LNCAP (cell line): ENCODE data around the gene RNF40.

Experiments used
- TF ChIP-seq, protein P1 (sequence below): fragments of 450-650 bp; IDR thresholded peaks from 2 replicates; pipeline ENCODE4 v1.5.1; 2017; ENCODE audit warnings: mild to moderate bottlenecking

The RNF40 gene

DNA sequence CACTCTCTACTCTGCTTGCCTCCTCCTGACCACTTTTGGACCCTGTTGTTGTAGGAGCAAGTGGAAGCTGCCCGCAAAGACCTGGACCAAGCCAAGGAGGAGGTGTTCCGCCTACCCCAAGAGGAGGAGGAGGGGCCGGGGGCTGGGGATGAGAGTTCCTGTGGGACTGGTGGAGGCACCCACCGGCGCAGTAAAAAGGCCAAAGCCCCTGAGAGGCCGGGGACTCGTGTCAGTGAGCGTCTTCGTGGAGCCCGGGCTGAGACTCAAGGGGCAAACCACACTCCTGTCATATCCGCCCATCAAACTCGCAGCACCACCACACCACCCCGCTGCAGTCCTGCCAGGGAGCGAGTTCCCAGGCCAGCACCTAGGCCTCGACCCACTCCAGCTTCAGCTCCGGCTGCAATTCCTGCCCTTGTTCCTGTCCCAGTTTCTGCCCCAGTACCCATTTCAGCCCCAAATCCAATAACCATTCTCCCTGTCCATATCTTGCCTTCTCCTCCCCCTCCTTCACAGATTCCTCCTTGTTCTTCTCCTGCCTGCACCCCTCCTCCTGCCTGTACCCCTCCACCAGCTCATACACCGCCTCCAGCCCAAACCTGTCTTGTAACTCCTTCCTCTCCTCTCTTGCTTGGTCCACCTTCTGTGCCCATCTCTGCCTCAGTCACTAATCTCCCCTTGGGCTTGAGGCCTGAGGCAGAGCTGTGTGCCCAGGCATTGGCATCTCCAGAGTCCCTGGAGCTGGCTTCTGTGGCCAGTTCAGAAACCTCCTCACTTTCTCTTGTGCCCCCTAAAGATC is 24.9 kb upstream of the RNF40 start:
- TF ChIP-seq, protein P1, sequence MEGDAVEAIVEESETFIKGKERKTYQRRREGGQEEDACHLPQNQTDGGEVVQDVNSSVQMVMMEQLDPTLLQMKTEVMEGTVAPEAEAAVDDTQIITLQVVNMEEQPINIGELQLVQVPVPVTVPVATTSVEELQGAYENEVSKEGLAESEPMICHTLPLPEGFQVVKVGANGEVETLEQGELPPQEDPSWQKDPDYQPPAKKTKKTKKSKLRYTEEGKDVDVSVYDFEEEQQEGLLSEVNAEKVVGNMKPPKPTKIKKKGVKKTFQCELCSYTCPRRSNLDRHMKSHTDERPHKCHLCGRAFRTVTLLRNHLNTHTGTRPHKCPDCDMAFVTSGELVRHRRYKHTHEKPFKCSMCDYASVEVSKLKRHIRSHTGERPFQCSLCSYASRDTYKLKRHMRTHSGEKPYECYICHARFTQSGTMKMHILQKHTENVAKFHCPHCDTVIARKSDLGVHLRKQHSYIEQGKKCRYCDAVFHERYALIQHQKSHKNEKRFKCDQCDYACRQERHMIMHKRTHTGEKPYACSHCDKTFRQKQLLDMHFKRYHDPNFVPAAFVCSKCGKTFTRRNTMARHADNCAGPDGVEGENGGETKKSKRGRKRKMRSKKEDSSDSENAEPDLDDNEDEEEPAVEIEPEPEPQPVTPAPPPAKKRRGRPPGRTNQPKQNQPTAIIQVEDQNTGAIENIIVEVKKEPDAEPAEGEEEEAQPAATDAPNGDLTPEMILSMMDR: no peak

DNA sequence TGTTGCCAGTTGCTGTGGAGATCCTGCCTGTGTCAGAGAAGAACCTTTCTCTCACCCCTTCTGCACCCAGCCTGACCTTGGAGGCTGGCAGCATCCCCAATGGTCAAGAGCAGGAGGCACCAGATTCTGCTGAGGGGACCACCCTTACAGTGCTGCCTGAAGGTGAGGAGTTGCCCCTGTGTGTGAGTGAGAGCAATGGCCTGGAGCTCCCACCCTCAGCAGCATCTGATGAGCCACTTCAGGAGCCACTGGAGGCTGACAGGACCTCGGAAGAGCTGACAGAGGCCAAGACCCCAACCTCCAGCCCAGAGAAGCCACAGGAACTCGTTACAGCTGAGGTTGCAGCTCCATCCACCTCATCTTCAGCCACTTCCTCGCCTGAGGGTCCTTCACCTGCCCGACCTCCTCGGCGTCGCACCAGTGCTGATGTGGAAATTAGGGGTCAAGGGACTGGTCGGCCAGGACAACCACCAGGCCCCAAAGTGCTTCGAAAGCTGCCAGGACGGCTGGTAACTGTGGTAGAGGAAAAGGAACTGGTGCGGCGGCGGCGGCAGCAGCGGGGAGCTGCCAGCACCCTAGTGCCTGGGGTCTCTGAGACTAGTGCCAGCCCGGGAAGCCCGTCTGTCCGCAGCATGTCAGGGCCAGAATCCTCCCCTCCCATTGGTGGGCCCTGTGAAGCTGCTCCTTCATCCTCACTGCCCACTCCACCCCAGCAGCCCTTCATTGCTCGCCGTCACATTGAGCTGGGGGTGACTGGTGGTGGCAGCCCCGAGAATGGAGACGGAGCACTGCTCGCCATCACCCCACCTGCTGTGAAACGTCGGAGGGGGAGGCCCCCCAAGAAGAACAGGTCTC is 24.1 kb upstream of the RNF40 start:
- TF ChIP-seq, protein P1: no peak

DNA sequence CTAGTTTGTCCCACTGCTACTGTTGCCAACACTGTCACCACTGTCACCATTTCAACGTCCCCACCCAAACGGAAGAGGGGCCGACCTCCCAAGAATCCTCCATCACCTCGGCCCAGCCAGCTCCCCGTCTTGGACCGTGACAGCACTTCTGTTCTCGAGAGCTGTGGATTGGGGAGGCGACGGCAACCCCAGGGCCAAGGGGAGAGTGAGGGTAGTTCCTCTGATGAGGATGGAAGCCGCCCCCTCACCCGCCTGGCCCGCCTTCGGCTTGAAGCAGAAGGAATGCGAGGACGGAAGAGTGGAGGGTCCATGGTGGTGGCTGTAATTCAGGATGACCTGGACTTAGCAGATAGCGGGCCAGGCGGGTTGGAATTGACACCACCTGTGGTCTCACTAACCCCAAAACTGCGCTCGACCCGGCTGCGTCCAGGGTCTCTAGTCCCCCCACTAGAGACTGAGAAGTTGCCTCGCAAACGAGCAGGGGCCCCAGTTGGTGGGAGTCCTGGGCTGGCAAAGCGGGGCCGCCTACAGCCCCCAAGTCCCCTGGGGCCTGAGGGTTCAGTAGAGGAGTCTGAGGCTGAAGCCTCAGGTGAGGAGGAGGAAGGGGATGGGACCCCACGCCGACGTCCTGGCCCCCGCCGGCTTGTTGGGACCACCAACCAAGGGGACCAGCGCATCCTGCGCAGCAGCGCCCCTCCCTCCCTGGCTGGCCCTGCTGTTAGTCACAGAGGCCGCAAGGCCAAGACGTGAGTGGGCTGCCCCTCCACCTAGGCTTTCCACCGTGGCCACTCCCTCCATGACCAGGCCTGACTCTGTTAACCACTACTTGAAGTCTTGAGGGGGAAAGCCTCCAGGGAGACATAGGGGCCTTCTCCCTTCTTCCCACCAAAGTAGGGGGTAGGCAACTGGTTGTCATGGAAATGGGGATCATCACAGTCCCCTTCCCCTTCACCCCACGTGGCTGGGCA is 22.9 kb upstream of the RNF40 start:
- TF ChIP-seq, protein P1: no peak

DNA sequence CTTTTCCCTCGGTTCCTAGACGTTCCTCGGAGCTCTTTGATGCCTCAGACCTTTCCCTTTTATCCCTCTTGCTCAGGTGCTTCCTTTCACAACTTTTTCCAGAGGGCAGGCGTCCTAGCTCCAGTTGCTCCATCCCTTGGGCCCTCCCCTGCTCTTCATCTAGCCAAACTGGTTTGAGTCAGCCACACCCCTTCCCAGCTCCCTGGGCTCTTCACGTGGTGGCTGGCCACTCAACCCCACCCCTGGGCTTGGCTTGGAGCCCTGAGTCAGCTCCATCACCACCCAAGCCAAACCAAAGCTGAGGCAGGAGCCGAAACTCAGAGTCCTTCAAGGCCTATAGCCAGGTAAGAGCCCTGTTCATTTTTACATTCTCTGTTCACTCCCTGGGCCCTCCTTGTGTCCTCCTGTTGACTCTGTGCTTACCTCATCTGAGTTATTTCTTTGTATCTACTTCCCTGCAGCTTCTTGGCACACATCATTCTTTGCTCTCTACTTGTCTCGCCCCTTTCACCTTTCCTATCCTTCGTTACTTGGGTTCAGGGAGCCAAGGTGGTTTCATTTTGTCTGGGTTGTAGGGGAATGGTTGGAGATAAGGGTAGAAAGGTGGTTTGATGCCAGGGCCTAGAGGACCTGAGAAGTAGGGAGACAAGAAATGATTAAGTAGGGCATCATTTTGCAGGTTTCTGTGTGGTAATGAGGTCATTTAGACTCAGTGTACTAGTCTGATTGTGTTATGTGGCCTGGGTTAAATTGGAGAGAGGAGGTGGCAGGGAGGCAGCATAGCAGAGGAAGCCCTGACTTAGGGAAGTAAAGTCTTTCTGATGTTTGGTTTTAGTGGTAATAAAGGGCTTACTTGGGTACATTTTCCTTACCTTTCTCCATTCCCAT is 21.5 kb upstream of the RNF40 start:
- TF ChIP-seq, protein P1: no peak

DNA sequence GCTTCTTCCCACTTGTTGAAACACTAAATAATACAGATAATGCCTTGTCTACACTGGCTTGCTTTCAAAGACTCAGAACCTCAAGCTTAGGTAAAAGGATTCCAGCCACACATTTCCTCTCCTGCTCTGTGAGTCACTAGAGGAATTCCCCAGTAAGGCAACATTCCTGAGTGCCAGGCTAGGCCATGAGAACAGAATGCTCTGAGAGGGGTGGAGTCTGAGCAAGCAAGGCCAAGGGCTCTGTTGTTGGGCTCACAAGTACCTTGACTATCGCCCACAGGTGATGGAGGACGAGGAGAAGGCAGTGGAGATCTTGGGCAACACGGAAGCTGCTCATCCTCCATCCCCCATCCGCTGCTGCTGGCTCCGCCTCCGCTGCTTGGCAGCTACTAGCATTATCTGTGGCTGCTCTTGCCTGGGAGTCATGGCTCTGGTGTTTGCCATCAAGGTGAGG is 20.6 kb upstream of the RNF40 start:
- TF ChIP-seq, protein P1: no peak

DNA sequence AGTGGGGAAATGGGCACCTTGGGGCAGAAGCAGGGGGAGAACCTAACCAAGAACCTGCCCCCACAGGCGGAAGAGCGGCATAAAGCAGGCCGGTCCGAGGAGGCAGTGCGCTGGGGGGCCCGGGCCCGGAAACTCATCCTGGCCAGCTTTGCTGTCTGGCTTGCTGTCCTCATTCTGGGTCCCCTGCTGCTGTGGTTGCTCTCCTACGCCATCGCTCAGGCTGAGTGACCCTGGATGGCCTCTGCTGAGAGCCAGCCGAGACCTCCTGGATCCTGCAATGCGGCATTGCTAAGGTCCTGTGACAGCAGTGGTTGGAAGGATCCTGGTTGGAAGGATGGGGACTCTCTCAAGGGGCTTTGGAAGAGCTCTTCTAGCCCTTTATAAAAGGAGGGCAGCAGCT is 18.4 kb upstream of the RNF40 start:
- TF ChIP-seq, protein P1: no peak
